SK-N-SH (cell line): Measurements from ENCODE around the gene TRUB2. TPM values are rescaled to one million over a fixed set of nuclear protein-coding genes. Genes with fewer than 3 reads are reported as not detected.

Experiments used
- CTCF ChIA-PET: fragments of 300-600, 350-600 bp; formaldehyde crosslinking; extraction: SDS; loops from one replicate; lab custom pipeline; 2021; lab: Yijun Ruan, JAX
- POLR2A ChIA-PET: fragments of 350-600 bp; sonication (Branson Sonifier 250); formaldehyde crosslinking; extraction: SDS; loops from one replicate; lab custom pipeline; 2020; ENCODE audit warnings: antibody characterized with exemption, inconsistent platforms; lab: Yijun Ruan, JAX
- DNase-seq: peaks from one replicate; pipeline ENCODE4 v3.0.0; 2012
- H2AFZ ChIP-seq: fragments of 200-600 bp; sonication (generic); 2 replicates; pipeline ENCODE4 v1.8.1; 2016; ENCODE audit warnings: antibody characterized with exemption, mild to moderate bottlenecking, low read depth
- H3F3A ChIP-seq: fragments of 200-600 bp; sonication (generic); replicated peaks from 2 replicates; pipeline ENCODE3; 2016; ENCODE audit warnings: antibody characterized with exemption, mild to moderate bottlenecking; ENCODE audit not compliant: insufficient read depth
- H3K27ac ChIP-seq, 2 experiments: fragments of 200-500 bp in 1 of 2; fragments of 200-600 bp in 1 of 2; sonication (Bioruptor generic) in 1 of 2; sonication (generic), shearing (Covaris generic) in 1 of 2; 2 replicates each; pipeline versions ENCODE4 v1.5.1 to v1.6.1; 2014 to 2016; ENCODE audit warnings: low read depth in 2 of 2, inconsistent platforms in 1 of 2, low read length in 1 of 2, mild to moderate bottlenecking in 1 of 2, mixed read lengths in 1 of 2
- H3K27me3 ChIP-seq: fragments of 200-600 bp; sonication (generic), shearing (Covaris generic); 2 replicates; pipeline ENCODE4 v1.6.1; 2016; ENCODE audit warnings: mixed run types; ENCODE audit not compliant: insufficient read depth
- H3K36me3 ChIP-seq, 2 experiments: fragments of 200-500 bp in 1 of 2; fragments of 200-600 bp in 1 of 2; sonication (Bioruptor generic) in 1 of 2; sonication (generic) in 1 of 2; replicated peaks in 1 of 2; 2 replicates each; pipeline versions ENCODE3 to v1.5.1; 2014 to 2016; ENCODE audit warnings: low read length in 1 of 2, mild to moderate bottlenecking in 1 of 2; ENCODE audit not compliant: insufficient read depth in 2 of 2, control insufficient read depth in 1 of 2
- H3K4me1 ChIP-seq, 2 experiments: fragments of 200-500 bp in 1 of 2; fragments of 200-600 bp in 1 of 2; sonication (Bioruptor generic) in 1 of 2; sonication (generic), shearing (Covaris generic) in 1 of 2; 2 replicates each; pipeline versions ENCODE4 v1.5.1 to v1.6.1; 2014 to 2016; ENCODE audit warnings: low read depth in 1 of 2, low read length in 1 of 2, mixed run types in 1 of 2; ENCODE audit not compliant: insufficient read depth in 2 of 2, control insufficient read depth in 1 of 2
- H3K4me2 ChIP-seq: fragments of 200-600 bp; sonication (generic), shearing (Covaris generic); 2 replicates; pipeline ENCODE4 v1.6.1; 2017; ENCODE audit warnings: mixed run types
- H3K4me3 ChIP-seq, 2 experiments: fragments of 200-500 bp in 1 of 2; fragments of 200-600 bp in 1 of 2; sonication (Bioruptor generic) in 1 of 2; sonication (generic), shearing (Covaris generic) in 1 of 2; 2 replicates each; pipeline versions ENCODE4 v1.5.1 to v1.8.1; 2014 to 2016; ENCODE audit warnings: low read depth in 2 of 2, inconsistent platforms in 1 of 2, low read length in 1 of 2, mild to moderate bottlenecking in 1 of 2, mixed read lengths in 1 of 2, moderate library complexity in 1 of 2
- H3K79me2 ChIP-seq: fragments of 200-600 bp; sonication (generic); 2 replicates; pipeline ENCODE4 v1.8.1; 2017; ENCODE audit warnings: mild to moderate bottlenecking; ENCODE audit not compliant: insufficient read depth
- H3K9ac ChIP-seq: fragments of 200-600 bp; sonication (generic); 2 replicates; pipeline ENCODE4 v1.6.1; 2017; ENCODE audit warnings: mixed run types
- H3K9me2 ChIP-seq: fragments of 200-600 bp; sonication (generic); 2 replicates; pipeline ENCODE4 v1.6.1; 2017; ENCODE audit warnings: mixed run types
- H3K9me3 ChIP-seq: fragments of 200-600 bp; sonication (generic); 2 replicates; pipeline ENCODE4 v1.6.1; 2017; ENCODE audit warnings: mixed run types, mild to moderate bottlenecking, moderate library complexity
- H4K20me1 ChIP-seq: fragments of 200-600 bp; sonication (generic); 2 replicates; pipeline ENCODE4 v1.6.1; 2017; ENCODE audit warnings: mild to moderate bottlenecking, mixed run types; ENCODE audit not compliant: insufficient read depth
- FOXM1 ChIP-seq: IDR thresholded peaks from 2 replicates; pipeline ENCODE4 v1.4.0; 2012; ENCODE audit warnings: low read depth, mild to moderate bottlenecking
- GABPA ChIP-seq: IDR thresholded peaks from 2 replicates; pipeline ENCODE4 v1.4.0; 2012; ENCODE audit warnings: low read depth, mild to moderate bottlenecking
- JUND ChIP-seq: IDR thresholded peaks from 2 replicates; pipeline ENCODE4 v1.4.0; 2012
- RAD21 ChIP-seq: IDR thresholded peaks from 2 replicates; pipeline ENCODE4 v1.6.1; 2012; ENCODE audit warnings: mild to moderate bottlenecking, low read length
- RCOR1 ChIP-seq: fragments of 150-350 bp; IDR thresholded peaks from 2 replicates; pipeline ENCODE4 v1.6.1; 2017; ENCODE audit warnings: antibody characterized with exemption, low read length
- RFX5 ChIP-seq: IDR thresholded peaks from 2 replicates; pipeline ENCODE4 v1.6.1; 2012; ENCODE audit warnings: mild to moderate bottlenecking, improper control_type of control experiment, low read length
- SIN3A ChIP-seq: IDR thresholded peaks from 2 replicates; pipeline ENCODE4 v1.6.1; 2012; ENCODE audit warnings: low read depth, mild to moderate bottlenecking, low read length, moderate library complexity, borderline replicate concordance
- SMC3 ChIP-seq: IDR thresholded peaks from 2 replicates; pipeline ENCODE4 v1.6.1; 2012; ENCODE audit warnings: low read depth, low read length, improper control_type of control experiment
- TAF1 ChIP-seq: IDR thresholded peaks from 2 replicates; pipeline ENCODE4 v1.6.1; 2012; ENCODE audit warnings: low read depth, mild to moderate bottlenecking, low read length, moderate library complexity, borderline replicate concordance
- TCF12 ChIP-seq: IDR thresholded peaks from 2 replicates; pipeline ENCODE4 v1.4.0; 2012
- USF1 ChIP-seq: IDR thresholded peaks from 2 replicates; pipeline ENCODE4 v1.4.0; 2012; ENCODE audit warnings: low read depth, borderline replicate concordance
- USF2 ChIP-seq: fragments of 150-350 bp; IDR thresholded peaks from 2 replicates; pipeline ENCODE4 v1.6.1; 2017; ENCODE audit warnings: antibody characterized with exemption, low read length, low read depth, borderline replicate concordance
- WGBS: methylation state at CpG from one replicate; pipeline ENCODE4 v1.1.6; 2017; ENCODE audit warnings: low lambda C conversion rate; 5-methylcytosine and 5-hydroxymethylcytosine counted together
- polyA plus RNA-seq, 3 experiments: library from polyadenylated mRNA; depleted of rRNA; stranded (reverse); fragments of >200 nt; gene quantifications; 2 replicates each; pipeline ENCODE4 v1.2.3, GENCODE V29; 2012
- TF ChIP-seq, protein P1 (sequence below): fragments of 200-600 bp; sonication (generic); IDR thresholded peaks from 2 replicates; pipeline ENCODE4 v1.6.1; 2017; ENCODE audit warnings: antibody characterized with exemption, mild to moderate bottlenecking, moderate library complexity
- TF ChIP-seq, protein P2 (sequence below): IDR thresholded peaks from 2 replicates; pipeline ENCODE4 v1.6.1; 2012; ENCODE audit warnings: mild to moderate bottlenecking, low read depth, low read length, moderate library complexity

The TRUB2 gene
- polyA plus RNA-seq, 1 of the 3 experiments (the other 2 are of a cell fraction) = 18.8 TPM

DNA sequence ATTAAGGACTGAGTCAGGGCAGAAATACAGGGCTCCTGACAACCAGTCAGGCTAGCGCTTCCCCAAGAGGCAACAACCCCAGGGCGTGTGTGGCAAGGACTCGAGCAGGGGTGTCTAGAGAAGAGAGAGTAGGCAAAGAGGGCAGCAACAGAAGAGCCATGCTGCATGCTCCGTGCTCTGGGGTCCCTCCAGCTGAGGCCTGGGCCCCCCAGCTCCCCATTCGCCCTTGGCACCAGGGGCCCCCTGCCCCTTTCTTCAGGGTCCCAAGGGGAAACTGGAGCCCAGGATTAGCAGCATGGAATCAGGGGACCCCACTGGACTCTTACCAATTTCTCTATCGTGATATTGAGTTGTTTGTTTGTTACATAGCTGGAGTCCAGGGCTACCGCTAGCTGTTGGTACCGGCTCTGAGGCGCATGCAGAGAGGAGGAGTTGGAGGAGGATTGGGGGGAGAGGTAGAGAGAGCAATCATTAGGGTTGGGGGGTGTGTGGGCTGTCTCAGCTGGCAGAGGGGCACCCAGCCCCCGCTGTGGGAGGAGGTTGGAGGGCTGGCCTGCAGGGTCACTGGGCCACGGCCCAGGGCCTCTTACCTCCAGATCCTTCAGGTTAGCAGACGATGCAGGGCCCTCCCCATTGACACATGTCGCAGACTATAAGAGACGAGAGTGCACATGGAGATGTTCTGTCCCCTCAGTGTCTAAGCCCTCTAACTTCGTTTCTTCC lies 55.2 kb downstream of the TRUB2 start:
- CTCF ChIA-PET = interaction anchor here (1.3 kb wide), 1 partner anchor 74 kb away, joined by 4 read pairs; no protein-coding TSS in a partner anchor
- 96% methylated on average over 13 of the region's 15 CpGs for WGBS
- no peak for DNase-seq

GRCh38 chr9:128265348-128265847 lies 56.8 kb downstream of the TRUB2 start:
- CTCF ChIA-PET = interaction anchor here (0.8 to 1.1 kb wide), 2 partner anchors 10 to 72 kb away, joined by 3 to 6 read pairs; no protein-coding TSS in a partner anchor
- Histone ChIP-seq H3K9ac (no peak overlapping the region), H3K27me3 (no peaks in the 10 kb centered on the region), H3K9me3 (no peaks in the 10 kb centered on the region), H4K20me1 (no peaks in the 10 kb centered on the region), H3K79me2 (no peaks in the 10 kb centered on the region; the same call in 1 of the 2 replicates), H3K4me2 (no peak overlapping the region), H3K4me1 (no peaks in the 10 kb centered on the region), H3K9me2 (no peaks in the 10 kb centered on the region), H3K36me3 (peaks cover 28 to 69% of the 10 kb centered on the region in 2 experiments), H3K27ac (no peak overlapping the region), H2AFZ (no peak overlapping the region)
- WGBS = 91% methylated on average over 7 of the region's 10 CpGs
- TF ChIP-seq RFX5 (no peak), TCF12 (no peak), GABPA (no peak), USF2 (no peak), SMC3 (no peak), USF1 (no peak), SIN3A (no peak), RAD21 (no peak), FOXM1 (no peak), RCOR1 (no peak)
- TF ChIP-seq, protein P1, sequence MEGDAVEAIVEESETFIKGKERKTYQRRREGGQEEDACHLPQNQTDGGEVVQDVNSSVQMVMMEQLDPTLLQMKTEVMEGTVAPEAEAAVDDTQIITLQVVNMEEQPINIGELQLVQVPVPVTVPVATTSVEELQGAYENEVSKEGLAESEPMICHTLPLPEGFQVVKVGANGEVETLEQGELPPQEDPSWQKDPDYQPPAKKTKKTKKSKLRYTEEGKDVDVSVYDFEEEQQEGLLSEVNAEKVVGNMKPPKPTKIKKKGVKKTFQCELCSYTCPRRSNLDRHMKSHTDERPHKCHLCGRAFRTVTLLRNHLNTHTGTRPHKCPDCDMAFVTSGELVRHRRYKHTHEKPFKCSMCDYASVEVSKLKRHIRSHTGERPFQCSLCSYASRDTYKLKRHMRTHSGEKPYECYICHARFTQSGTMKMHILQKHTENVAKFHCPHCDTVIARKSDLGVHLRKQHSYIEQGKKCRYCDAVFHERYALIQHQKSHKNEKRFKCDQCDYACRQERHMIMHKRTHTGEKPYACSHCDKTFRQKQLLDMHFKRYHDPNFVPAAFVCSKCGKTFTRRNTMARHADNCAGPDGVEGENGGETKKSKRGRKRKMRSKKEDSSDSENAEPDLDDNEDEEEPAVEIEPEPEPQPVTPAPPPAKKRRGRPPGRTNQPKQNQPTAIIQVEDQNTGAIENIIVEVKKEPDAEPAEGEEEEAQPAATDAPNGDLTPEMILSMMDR = no peak
- TF ChIP-seq, all 33 proteins: peak for 0
- H3K4me3 ChIP-seq = no peak overlapping the region
- no peak for DNase-seq
- H3F3A ChIP-seq = peaks cover 3% of the 10 kb centered on the region
- POLR2A ChIA-PET = no interaction called here

More for the DNA sequence above, 55.2 kb downstream of the TRUB2 start:
- no peak overlapping the region for H3K4me2 ChIP-seq
- TF ChIP-seq TCF12 = no peak
- no peak for TF ChIP-seq SIN3A
- TF ChIP-seq JUND = no peak
- TF ChIP-seq TAF1 = no peak
- TF ChIP-seq, protein P2, sequence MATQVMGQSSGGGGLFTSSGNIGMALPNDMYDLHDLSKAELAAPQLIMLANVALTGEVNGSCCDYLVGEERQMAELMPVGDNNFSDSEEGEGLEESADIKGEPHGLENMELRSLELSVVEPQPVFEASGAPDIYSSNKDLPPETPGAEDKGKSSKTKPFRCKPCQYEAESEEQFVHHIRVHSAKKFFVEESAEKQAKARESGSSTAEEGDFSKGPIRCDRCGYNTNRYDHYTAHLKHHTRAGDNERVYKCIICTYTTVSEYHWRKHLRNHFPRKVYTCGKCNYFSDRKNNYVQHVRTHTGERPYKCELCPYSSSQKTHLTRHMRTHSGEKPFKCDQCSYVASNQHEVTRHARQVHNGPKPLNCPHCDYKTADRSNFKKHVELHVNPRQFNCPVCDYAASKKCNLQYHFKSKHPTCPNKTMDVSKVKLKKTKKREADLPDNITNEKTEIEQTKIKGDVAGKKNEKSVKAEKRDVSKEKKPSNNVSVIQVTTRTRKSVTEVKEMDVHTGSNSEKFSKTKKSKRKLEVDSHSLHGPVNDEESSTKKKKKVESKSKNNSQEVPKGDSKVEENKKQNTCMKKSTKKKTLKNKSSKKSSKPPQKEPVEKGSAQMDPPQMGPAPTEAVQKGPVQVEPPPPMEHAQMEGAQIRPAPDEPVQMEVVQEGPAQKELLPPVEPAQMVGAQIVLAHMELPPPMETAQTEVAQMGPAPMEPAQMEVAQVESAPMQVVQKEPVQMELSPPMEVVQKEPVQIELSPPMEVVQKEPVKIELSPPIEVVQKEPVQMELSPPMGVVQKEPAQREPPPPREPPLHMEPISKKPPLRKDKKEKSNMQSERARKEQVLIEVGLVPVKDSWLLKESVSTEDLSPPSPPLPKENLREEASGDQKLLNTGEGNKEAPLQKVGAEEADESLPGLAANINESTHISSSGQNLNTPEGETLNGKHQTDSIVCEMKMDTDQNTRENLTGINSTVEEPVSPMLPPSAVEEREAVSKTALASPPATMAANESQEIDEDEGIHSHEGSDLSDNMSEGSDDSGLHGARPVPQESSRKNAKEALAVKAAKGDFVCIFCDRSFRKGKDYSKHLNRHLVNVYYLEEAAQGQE = no peak
- TF ChIP-seq USF1 = no peak
- H3K27me3 ChIP-seq = no peaks in the 10 kb centered on the region
- H3K4me1 ChIP-seq = no peaks in the 10 kb centered on the region
- no peaks in the 10 kb centered on the region for H3K9me2 ChIP-seq
- H3F3A ChIP-seq = peaks cover 3% of the 10 kb centered on the region
- no peak overlapping the region for H3K27ac ChIP-seq
- H3K36me3 ChIP-seq = peaks cover 34 to 63% of the 10 kb centered on the region in 2 experiments
- no peak overlapping the region for H2AFZ ChIP-seq
- H3K4me3 ChIP-seq = no peak overlapping the region
- H4K20me1 ChIP-seq = 0 out of 2 replicates have a peak, but pooled peaks cover 5% of the 10 kb centered on the region
- POLR2A ChIA-PET = no interaction called here
- peaks cover 4% of the 10 kb centered on the region for H3K79me2 ChIP-seq
- no peak overlapping the region for H3K9ac ChIP-seq
- H3K9me3 ChIP-seq = no peaks in the 10 kb centered on the region
